WERI-Rb-1 (cell line): ENCODE data around the gene LIPI.

Experiments used
- DNase-seq: peaks from one replicate; pipeline ENCODE4 v3.0.0-alpha.2; 2020
- H3K27ac ChIP-seq: fragments of 250-450 bp; sonication (Bioruptor Pico); 2 replicates; pipeline ENCODE4 v1.5.1; 2020; ENCODE audit warnings: mild to moderate bottlenecking, moderate library complexity
- H3K27me3 ChIP-seq: fragments of 250-450 bp; sonication (Bioruptor Pico); 2 replicates; pipeline ENCODE4 v1.5.1; 2021; ENCODE audit warnings: mild to moderate bottlenecking, low read depth, moderate library complexity; ENCODE audit not compliant: insufficient read depth, severe bottlenecking
- H3K36me3 ChIP-seq: fragments of 250-450 bp; sonication (Bioruptor Pico); 2 replicates; pipeline ENCODE4 v1.5.1; 2020; ENCODE audit warnings: mild to moderate bottlenecking, moderate library complexity
- H3K4me3 ChIP-seq: 2 replicates; pipeline ENCODE4 v1.5.1; 2011; ENCODE audit warnings: low read depth, mild to moderate bottlenecking, control low read depth, low read length
- H3K9me3 ChIP-seq: fragments of 250-450 bp; sonication (Bioruptor Pico); 2 replicates; pipeline ENCODE4 v1.5.1; 2021; ENCODE audit warnings: mild to moderate bottlenecking, moderate library complexity; ENCODE audit not compliant: severe bottlenecking
- TF ChIP-seq, protein P1 (sequence below): IDR thresholded peaks from 2 replicates; pipeline ENCODE4 v1.5.1; 2011; ENCODE audit warnings: low read depth, mild to moderate bottlenecking, control low read depth, inconsistent platforms, low read length

Gene LIPI

GRCh38 chr21:14210738-14211137, at the start of gene LIPI:
Gene LIPI (minus strand): TSS chr21:14210955. CDS start chr21:14210845, 110 bp downstream.
- Histone ChIP-seq H3K36me3 (no peaks in the 10 kb centered on the region), H3K4me3 (no peak within 1 kb of the TSS), H3K27ac (no peak within 1 kb of the TSS), H3K27me3 (no peaks in the 10 kb centered on the region), H3K9me3 (no peaks in the 10 kb centered on the region)
- TF ChIP-seq, protein P1, sequence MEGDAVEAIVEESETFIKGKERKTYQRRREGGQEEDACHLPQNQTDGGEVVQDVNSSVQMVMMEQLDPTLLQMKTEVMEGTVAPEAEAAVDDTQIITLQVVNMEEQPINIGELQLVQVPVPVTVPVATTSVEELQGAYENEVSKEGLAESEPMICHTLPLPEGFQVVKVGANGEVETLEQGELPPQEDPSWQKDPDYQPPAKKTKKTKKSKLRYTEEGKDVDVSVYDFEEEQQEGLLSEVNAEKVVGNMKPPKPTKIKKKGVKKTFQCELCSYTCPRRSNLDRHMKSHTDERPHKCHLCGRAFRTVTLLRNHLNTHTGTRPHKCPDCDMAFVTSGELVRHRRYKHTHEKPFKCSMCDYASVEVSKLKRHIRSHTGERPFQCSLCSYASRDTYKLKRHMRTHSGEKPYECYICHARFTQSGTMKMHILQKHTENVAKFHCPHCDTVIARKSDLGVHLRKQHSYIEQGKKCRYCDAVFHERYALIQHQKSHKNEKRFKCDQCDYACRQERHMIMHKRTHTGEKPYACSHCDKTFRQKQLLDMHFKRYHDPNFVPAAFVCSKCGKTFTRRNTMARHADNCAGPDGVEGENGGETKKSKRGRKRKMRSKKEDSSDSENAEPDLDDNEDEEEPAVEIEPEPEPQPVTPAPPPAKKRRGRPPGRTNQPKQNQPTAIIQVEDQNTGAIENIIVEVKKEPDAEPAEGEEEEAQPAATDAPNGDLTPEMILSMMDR = no peak
- DNase-seq = no peak

DNA sequence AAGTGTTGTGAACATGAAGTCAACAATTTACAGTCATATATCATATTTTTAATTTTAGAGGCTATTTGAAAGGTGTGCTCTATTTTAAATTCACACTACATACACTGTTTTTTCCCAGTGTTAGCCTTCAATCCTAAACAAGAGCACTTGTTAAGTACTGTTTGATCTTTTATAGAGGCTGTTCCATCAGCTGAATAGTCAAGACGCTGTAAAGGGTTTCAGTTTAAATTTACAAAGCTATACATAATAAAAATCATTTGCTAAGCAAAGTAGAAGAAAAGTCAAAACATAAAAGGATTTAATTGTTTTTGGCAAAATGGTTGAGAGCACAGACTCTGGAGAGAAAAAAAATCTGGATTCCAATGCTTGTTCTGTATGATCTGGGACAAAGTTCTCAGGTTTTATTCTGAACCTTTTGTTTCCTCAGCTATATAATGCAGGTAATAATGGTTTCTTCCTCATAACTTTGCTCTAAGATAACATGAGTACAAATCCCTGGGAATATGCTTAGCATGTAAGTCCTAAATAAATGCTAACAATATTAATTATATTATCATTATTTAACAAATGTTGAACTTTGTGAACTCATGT, 49.5 kb upstream of the LIPI start:
- no peak for DNase-seq
- Histone ChIP-seq H3K27me3 (no peaks in the 10 kb centered on the region), H3K36me3 (no peaks in the 10 kb centered on the region), H3K4me3 (no peak overlapping the region), H3K27ac (no peak overlapping the region), H3K9me3 (no peaks in the 10 kb centered on the region)
- TF ChIP-seq, protein P1 = no peak

DNA sequence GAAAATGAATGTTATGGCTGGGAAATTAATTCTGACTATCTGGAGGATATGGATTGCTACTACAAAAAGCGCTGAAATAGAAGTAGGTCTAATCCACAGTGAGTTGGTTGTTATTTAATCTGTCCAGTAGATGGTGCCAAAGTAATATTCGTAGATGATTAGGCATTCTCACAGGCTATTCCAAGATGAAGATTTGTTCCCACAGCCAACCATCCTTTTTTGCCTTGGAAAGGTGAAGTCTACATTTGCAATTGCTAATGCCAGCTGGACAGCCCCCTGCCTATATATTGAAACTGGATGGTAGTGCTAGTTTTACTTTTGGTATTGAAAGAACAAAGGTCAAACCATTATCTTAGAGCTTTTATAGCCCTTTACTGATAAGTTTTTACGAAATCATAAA, 49.0 kb upstream of the LIPI start:
- Histone ChIP-seq H3K36me3 (no peaks in the 10 kb centered on the region), H3K4me3 (no peak overlapping the region), H3K9me3 (no peaks in the 10 kb centered on the region), H3K27ac (no peak overlapping the region), H3K27me3 (no peaks in the 10 kb centered on the region)
- TF ChIP-seq, protein P1 = peak; percentile 47; the same call in 1 of the 2 replicates
- no peak for DNase-seq

- TF ChIP-seq, protein P1 = no peak
- Histone ChIP-seq H3K27ac (no peak overlapping the region), H3K9me3 (peaks cover 2% of the 10 kb centered on the region), H3K4me3 (no peak overlapping the region), H3K27me3 (no peaks in the 10 kb centered on the region), H3K36me3 (no peaks in the 10 kb centered on the region)
- DNase-seq = no peak
Measured at GRCh38 chr21:14251336-14251735, 40.6 kb upstream of the LIPI start.

GRCh38 chr21:14245711-14246110, 35.0 kb upstream of the LIPI start:
- TF ChIP-seq, protein P1 = no peak
- Histone ChIP-seq H3K4me3 (no peak overlapping the region), H3K27me3 (no peaks in the 10 kb centered on the region), H3K36me3 (no peaks in the 10 kb centered on the region), H3K9me3 (peaks cover 2% of the 10 kb centered on the region), H3K27ac (no peak overlapping the region)
- no peak for DNase-seq

DNA sequence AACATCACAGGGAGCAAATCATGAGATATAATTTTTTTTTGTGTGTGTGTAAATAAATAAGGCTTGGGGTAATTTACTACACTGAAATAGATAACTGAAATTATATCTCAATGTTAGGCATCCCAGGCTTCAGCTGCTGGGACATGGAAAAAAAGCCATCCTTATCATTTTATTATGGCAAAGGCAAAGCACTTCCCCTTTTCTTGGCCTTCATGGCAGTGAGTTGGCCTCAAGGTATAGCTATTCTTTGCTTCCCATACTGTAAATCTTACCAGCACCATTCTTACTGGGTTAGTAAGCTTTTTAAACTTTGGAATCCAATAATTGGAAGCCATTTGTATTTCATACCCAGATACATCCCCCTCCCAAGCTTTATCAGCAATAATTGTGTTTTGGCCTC, 34.2 kb upstream of the LIPI start:
- H3K36me3 ChIP-seq = no peaks in the 10 kb centered on the region
- no peak overlapping the region for H3K4me3 ChIP-seq
- H3K27me3 ChIP-seq = no peaks in the 10 kb centered on the region
- H3K9me3 ChIP-seq = peaks cover 2% of the 10 kb centered on the region
- DNase-seq = no peak
- peak overlapping the region; percentile 31; the same call in 1 of the 2 replicates for H3K27ac ChIP-seq
- TF ChIP-seq, protein P1 = no peak
